C4-2B (cell line): Measurements from ENCODE around the gene RWDD1.
"Not testable (repeated sequence)": the region's sequence is repeated elsewhere in the genome, so short reads cannot be mapped to it uniquely, and the experiment has no call there.

ENCODE experiments used
- H3K27ac ChIP-seq: fragments of 450-650 bp; 2 replicates; pipeline ENCODE4 v1.5.1; 2017
- CTCF ChIP-seq: fragments of 450-650 bp; conservative IDR thresholded peaks from 2 replicates; pipeline ENCODE4 v1.5.1; 2017; ENCODE audit warnings: mild to moderate bottlenecking
- ZFX ChIP-seq: fragments of 450-650 bp; IDR thresholded peaks from 2 replicates; pipeline ENCODE4 v1.6.1; 2017

Gene RWDD1

DNA sequence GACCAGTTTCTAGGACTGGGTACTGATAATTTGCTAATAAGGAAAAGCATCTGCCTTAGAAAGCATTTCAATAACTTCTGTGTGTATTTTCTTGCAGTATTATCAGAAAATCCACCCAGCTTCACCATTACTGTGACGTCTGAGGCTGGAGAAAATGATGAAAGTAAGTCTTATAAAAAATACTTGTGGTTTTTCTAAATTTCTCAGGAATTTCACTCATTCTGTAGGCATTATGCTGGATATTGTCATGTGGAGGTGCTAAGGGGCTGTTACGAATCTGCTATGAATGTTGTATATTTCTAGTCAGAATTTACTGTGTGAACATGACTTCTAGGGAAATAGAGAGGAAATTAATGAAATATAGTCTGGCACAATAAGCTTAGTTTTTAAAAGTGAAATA lies 8.9 kb downstream of the RWDD1 start:
- no peak for TF ChIP-seq CTCF
- H3K27ac ChIP-seq = no peak overlapping the region

DNA sequence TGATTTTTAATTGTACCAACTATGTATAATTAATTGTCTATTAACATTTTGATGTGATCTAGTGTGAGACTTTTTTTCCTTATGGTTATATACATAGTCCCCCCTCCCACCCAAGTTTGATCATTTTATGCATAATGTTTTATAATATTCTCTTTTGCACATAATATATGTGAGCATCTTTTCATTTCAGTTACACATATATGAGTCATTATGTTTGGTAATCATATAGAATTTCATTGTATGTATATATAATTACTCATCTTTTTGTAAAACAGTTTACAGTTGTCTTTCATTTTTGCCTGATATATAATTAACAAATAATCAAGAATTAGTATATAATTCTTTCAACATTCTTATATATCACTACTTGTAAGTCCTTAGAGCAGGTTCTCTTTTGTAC lies 15.0 kb downstream of the RWDD1 start:
- no peak for TF ChIP-seq CTCF
- no peak for TF ChIP-seq ZFX
- H3K27ac ChIP-seq = no peak overlapping the region

DNA sequence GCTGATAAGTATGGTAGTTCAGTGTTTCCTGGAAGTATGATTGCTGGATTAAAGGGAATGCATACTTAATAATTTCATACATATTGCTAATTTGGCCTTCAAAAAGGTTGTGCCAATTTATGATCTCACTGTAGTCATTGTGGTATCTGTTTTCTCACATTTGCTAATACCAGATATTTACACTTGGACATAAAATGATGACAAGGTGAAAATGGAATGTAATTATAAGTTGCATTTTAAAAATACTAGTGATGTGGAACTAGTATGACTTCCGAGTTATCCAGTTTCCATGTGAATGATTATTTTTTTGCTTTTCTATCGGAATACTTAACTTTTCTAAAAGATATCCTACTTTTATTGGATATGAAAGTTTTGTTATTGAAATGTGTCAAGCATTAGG lies 15.4 kb downstream of the RWDD1 start:
- TF ChIP-seq CTCF (no peak), ZFX (no peak)
- no peak overlapping the region for H3K27ac ChIP-seq

DNA sequence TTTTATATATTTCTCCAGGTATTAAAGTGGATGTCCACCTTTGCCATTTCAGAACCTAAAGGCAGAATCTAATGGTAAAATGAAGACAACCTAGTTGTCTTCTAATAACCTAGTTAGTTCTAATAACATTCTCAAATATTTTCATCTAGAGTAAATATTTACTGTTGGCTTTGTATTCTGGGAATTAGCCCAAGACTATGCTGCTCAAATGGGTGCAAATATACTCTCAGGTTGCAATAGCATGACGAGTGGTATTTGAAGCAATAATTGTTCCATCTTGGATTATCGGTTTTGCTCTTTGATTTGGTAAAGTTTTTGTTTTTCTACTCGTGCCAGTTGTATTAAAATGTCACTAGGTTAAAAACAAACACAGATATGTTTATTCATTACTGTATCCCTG lies 23.9 kb downstream of the RWDD1 start:
- no peak overlapping the region for H3K27ac ChIP-seq
- TF ChIP-seq ZFX (no peak), CTCF (no peak)

DNA sequence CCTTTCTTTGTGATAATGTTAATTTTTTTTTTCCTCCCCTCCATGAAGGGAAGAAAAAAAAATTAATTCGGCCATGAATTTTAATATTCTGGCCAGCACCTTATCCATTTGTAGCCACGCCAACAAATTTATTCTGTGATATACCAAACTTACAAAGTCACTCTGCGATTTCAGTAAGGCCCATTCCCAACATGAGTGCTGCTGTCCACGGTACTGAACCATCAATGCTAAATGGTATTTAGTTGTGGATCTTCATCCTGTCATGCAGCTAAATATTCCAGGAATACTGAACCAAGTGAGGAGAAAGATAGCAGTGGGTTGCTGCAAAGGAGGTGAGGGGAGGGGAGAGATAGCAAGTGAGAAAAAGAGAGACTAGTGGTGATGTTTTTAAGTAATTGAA lies 25.5 kb downstream of the RWDD1 start:
- no peak for TF ChIP-seq ZFX
- TF ChIP-seq CTCF = no peak
- no peak overlapping the region for H3K27ac ChIP-seq

- H3K27ac ChIP-seq = not testable (repeated sequence)
Measured at GRCh38 chr6:116603916-116604315, 32.6 kb downstream of the RWDD1 start.

DNA sequence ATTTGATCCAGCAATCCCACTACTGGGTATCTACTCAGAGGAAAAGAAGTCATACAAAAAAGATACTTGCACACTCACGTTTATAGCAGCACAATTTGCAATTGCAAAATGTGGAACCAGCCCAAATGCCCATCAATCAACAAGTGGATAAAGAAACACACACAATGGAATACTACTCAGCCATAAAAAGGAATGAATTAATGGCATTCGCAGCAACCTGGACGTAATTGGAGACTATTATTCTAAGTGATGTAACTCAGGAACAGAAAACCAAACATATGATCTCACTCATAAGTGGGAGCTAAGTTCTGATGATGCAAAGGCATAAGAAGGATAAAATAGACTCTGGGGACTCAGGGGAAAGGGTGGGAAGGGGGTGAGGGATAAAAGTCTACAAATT lies 33.6 kb downstream of the RWDD1 start:
- H3K27ac ChIP-seq = not testable (repeated sequence)

GRCh38 chr6:116605935-116606334 lies 34.6 kb downstream of the RWDD1 start:
- TF ChIP-seq CTCF (no peak), ZFX (no peak)
- H3K27ac ChIP-seq = no peak overlapping the region

DNA sequence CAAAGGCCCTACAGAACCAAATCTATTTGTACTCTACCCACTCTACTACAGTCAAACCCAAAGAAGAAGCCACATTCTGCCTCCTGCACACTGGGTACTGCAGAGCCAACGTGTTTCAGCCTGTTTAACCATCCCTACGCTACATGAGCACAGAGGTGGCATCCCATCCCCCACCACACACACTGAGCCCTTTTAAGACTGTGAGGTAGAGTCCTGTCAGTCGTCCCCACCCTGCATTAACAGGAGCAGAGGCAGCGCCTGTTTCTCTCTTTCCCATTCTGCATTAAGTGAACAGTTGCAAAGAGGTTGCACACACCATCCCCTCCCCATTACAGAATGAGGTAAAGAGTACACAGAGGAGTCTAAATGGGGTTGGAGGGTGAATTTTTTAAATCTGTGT lies 39.8 kb downstream of the RWDD1 start:
- TF ChIP-seq ZFX = no peak
- TF ChIP-seq CTCF = no peak
- H3K27ac ChIP-seq = no peak overlapping the region
